Liver (tissue), 3 donors: ENCODE results near the gene TMEM170A.

Experiments
- FOXA1 ChIP-seq: IDR thresholded peaks from 2 replicates; pipeline ENCODE4 v1.6.1; 2016; ENCODE audit warnings: antibody characterized with exemption
- FOXA2 ChIP-seq: IDR thresholded peaks from 2 replicates; pipeline ENCODE4 v1.6.1; 2016; ENCODE audit warnings: antibody characterized with exemption
- HNF4A ChIP-seq, 2 donors: conservative IDR thresholded peaks; 2 replicates each; pipeline ENCODE4 v1.6.1; 2016; ENCODE audit warnings: antibody characterized with exemption in 2 of 2, mild to moderate bottlenecking in 2 of 2
- JUND ChIP-seq, 2 donors: IDR thresholded peaks; 2 replicates each; pipeline ENCODE4 v1.6.1; 2016; ENCODE audit warnings: antibody characterized with exemption in 2 of 2
- SP1 ChIP-seq: IDR thresholded peaks from 2 replicates; pipeline ENCODE4 v1.6.1; 2018; ENCODE audit warnings: antibody characterized with exemption, mild to moderate bottlenecking
- TAF1 ChIP-seq: conservative IDR thresholded peaks from 2 replicates; pipeline ENCODE4 v1.6.1; 2016; ENCODE audit warnings: antibody characterized with exemption, mild to moderate bottlenecking
- YY1 ChIP-seq: IDR thresholded peaks from 2 replicates; pipeline ENCODE4 v1.6.1; 2016; ENCODE audit warnings: antibody characterized with exemption, mild to moderate bottlenecking
- TF ChIP-seq, protein P1 (sequence below): fragments of 150-350 bp; IDR thresholded peaks from 2 replicates; pipeline ENCODE4 v1.5.1; 2017; ENCODE audit warnings: improper control_type of control experiment, low read depth, low read length; ENCODE audit not compliant: missing input control
- TF ChIP-seq, protein P2 (sequence below): IDR thresholded peaks from 2 replicates; pipeline ENCODE4 v1.6.1; 2016; ENCODE audit warnings: antibody characterized with exemption, mild to moderate bottlenecking
- TF ChIP-seq, protein P3 (sequence below): IDR thresholded peaks from 2 replicates; pipeline ENCODE4 v1.6.1; 2016; ENCODE audit warnings: antibody characterized with exemption
- TF ChIP-seq, protein P4 (sequence below): IDR thresholded peaks from 2 replicates; pipeline ENCODE4 v1.6.1; 2016; ENCODE audit warnings: antibody characterized with exemption
- donor health status: healthy.
- donor health status: healthy.

DNA sequence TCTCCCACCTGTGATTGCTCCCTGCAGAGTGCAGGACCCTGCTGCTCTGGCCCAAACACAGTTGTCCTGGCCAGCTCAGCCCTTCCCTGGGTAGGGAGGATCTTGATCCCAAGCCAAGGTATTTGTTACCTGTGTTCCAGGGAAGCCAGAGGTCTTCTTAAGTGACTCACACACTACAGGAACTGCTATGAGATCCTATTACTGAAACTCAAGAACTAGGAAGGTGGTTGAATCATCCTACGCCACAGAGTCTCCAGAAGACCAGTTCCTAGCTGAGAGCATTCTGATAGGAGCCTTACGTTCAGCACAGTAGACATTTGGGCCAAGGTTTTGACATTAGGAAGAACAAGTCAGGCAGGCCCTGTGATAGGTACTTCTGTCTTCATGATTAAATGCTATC is 18.7 kb upstream of the TMEM170A start:
- TF ChIP-seq, protein P1, sequence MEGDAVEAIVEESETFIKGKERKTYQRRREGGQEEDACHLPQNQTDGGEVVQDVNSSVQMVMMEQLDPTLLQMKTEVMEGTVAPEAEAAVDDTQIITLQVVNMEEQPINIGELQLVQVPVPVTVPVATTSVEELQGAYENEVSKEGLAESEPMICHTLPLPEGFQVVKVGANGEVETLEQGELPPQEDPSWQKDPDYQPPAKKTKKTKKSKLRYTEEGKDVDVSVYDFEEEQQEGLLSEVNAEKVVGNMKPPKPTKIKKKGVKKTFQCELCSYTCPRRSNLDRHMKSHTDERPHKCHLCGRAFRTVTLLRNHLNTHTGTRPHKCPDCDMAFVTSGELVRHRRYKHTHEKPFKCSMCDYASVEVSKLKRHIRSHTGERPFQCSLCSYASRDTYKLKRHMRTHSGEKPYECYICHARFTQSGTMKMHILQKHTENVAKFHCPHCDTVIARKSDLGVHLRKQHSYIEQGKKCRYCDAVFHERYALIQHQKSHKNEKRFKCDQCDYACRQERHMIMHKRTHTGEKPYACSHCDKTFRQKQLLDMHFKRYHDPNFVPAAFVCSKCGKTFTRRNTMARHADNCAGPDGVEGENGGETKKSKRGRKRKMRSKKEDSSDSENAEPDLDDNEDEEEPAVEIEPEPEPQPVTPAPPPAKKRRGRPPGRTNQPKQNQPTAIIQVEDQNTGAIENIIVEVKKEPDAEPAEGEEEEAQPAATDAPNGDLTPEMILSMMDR, result no peak
- TF ChIP-seq FOXA1, result no peak
- TF ChIP-seq JUND (IDR thresholded peaks at IDR 0.05), result no peak
- TF ChIP-seq SP1, result no peak
- no peak for TF ChIP-seq TAF1
- TF ChIP-seq HNF4A (conservative IDR thresholded peaks at IDR 0.05), result no peak
- TF ChIP-seq FOXA2, result no peak
- TF ChIP-seq, protein P2, sequence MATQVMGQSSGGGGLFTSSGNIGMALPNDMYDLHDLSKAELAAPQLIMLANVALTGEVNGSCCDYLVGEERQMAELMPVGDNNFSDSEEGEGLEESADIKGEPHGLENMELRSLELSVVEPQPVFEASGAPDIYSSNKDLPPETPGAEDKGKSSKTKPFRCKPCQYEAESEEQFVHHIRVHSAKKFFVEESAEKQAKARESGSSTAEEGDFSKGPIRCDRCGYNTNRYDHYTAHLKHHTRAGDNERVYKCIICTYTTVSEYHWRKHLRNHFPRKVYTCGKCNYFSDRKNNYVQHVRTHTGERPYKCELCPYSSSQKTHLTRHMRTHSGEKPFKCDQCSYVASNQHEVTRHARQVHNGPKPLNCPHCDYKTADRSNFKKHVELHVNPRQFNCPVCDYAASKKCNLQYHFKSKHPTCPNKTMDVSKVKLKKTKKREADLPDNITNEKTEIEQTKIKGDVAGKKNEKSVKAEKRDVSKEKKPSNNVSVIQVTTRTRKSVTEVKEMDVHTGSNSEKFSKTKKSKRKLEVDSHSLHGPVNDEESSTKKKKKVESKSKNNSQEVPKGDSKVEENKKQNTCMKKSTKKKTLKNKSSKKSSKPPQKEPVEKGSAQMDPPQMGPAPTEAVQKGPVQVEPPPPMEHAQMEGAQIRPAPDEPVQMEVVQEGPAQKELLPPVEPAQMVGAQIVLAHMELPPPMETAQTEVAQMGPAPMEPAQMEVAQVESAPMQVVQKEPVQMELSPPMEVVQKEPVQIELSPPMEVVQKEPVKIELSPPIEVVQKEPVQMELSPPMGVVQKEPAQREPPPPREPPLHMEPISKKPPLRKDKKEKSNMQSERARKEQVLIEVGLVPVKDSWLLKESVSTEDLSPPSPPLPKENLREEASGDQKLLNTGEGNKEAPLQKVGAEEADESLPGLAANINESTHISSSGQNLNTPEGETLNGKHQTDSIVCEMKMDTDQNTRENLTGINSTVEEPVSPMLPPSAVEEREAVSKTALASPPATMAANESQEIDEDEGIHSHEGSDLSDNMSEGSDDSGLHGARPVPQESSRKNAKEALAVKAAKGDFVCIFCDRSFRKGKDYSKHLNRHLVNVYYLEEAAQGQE, result no peak
- no peak for TF ChIP-seq YY1
- TF ChIP-seq, protein P3, sequence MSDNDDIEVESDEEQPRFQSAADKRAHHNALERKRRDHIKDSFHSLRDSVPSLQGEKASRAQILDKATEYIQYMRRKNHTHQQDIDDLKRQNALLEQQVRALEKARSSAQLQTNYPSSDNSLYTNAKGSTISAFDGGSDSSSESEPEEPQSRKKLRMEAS, result no peak
- TF ChIP-seq, protein P4, sequence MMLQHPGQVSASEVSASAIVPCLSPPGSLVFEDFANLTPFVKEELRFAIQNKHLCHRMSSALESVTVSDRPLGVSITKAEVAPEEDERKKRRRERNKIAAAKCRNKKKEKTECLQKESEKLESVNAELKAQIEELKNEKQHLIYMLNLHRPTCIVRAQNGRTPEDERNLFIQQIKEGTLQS, result no peak
